ENCODE measurements around the gene SAP30BP. TPM values are rescaled to one million over a fixed set of nuclear protein-coding genes. Genes with fewer than 3 reads are reported as not detected.

The SAP30BP gene
- total and polyA plus RNA-seq, 2 donors (not counting 3 experiments of a cell fraction or from before 2014, with no cell fraction given): 116 to 151 TPM

- H3K36me3 ChIP-seq (ENCODE audit: control insufficient read depth in 2 of 2, extremely low read depth in 1 of 2, insufficient read depth in 2 of 2, low read length in 2 of 2): peaks cover 9 to 20% of the 10 kb centered on the region in 2 experiments
- peaks cover 70% of the 10 kb centered on the region for H3K79me2 ChIP-seq (ENCODE audit: control insufficient read depth, insufficient read depth, low read length)
- H3K9ac ChIP-seq (replicated peaks; ENCODE audit: extremely low read depth, insufficient read depth, low read length): no peak overlapping the region
- no peak overlapping the region for H3K4me3 ChIP-seq (replicated peaks in 1 of 3; ENCODE audit: insufficient read depth in 1 of 3, low read depth in 1 of 3, low read length in 3 of 3)
- dilution Hi-C loops (cut with MboI; ENCODE audit: extremely low pct_ligation_motif_present, low sequenced_read_pairs) (no loop called here), intact Hi-C loops (cut with micrococcal nuclease) (no loop called here)
- peak overlapping the region; percentile 10 for H3K27ac ChIP-seq (ENCODE audit: insufficient read depth, low read depth, low read length)
- no peaks in the 10 kb centered on the region for H4K20me1 ChIP-seq (replicated peaks; ENCODE audit: control insufficient read depth, extremely low read depth, insufficient read depth, low read length)
- ChIA-PET POLR2A (no interaction called here), CTCF (interaction anchor here (3.8 to 8.9 kb wide), 2 partner anchors 11 to 16 kb away, joined by 16 to 88 read pairs; no protein-coding TSS in a partner anchor)
- no peaks in the 10 kb centered on the region for H3K27me3 ChIP-seq (ENCODE audit: control insufficient read depth in 2 of 2, insufficient read depth in 2 of 2, low read length in 2 of 2)
- TF ChIP-seq FOS (IDR thresholded peaks at IDR 0.05; ENCODE audit: borderline replicate concordance, insufficient read depth, low read length) (peak; percentile 10), EZH2 (IDR thresholded peaks at IDR 0.05; ENCODE audit: borderline replicate concordance, low read depth, low read length, severe bottlenecking) (no peak)
- H2AFZ ChIP-seq (ENCODE audit: low read depth, low read length): no peak overlapping the region
- no peaks in the 10 kb centered on the region for H3K9me3 ChIP-seq (replicated peaks; ENCODE audit: control insufficient read depth, insufficient read depth, low read length)
- DNase-seq (ENCODE audit: low read depth, low spot score) (no peak), FAIRE-seq (peak; percentile 69)
- H3K4me1 ChIP-seq (ENCODE audit: control insufficient read depth, extremely low read depth, insufficient read depth, low read length): peaks cover 83% of the 10 kb centered on the region
- BruUV-seq (replicated peaks): no TSS peak
- H3K4me2 ChIP-seq (ENCODE audit: insufficient read depth, low read length): no peak overlapping the region
- H3K9me1 ChIP-seq (replicated peaks; ENCODE audit: control insufficient read depth, extremely low read depth, insufficient read depth, low read length): no peaks in the 10 kb centered on the region
Observed at GRCh38 chr17:75691371-75691791, 24.2 kb downstream of the SAP30BP start.

DNA sequence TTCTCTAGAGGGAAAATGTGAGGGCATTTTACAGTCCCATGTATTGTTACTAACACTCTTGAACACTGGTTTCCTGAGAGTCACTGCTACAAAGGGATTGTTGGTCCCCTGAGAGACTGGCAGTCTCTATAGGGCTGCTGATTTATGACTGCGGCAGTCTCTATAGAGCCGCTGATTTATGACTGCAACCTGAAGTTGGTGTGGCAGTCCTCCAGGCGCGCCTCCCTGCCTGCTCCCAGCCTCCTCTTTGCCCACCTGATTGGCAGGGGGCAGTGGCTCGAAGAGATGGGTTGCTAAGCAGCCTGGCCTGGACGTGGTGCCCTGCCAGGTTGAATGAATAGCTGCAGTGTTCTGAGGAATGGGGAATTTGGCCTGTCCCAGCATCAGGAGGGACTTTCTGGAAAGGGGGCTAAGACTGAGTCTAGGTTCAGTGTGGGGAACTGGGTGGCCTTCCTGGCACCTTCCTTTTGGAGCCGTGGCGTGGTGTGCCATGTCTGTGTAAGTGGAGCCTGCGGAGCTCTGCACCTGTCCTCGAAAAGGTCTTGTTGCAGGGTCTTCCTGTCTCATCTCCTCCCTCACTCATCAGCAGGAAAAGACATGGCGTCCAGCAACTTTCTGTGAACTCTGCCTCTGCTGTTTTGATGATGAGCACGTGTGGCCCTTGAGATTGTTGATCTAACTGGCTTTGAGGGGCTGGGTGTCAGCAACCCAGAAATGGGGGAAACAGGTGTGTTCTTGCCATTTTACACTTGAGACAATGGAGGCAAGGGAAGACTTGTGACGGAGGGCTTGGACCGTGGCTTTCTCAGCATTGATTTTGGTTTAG is 24.9 kb downstream of the SAP30BP start:
- H3K9ac ChIP-seq (replicated peaks; ENCODE audit: extremely low read depth, insufficient read depth, low read length): no peak overlapping the region
- TF ChIP-seq, protein P1, sequence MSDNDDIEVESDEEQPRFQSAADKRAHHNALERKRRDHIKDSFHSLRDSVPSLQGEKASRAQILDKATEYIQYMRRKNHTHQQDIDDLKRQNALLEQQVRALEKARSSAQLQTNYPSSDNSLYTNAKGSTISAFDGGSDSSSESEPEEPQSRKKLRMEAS (IDR thresholded peaks at IDR 0.05; ENCODE audit: insufficient read depth, insufficient read length): no peak
- no peak for TF ChIP-seq EZH2 (IDR thresholded peaks at IDR 0.05; ENCODE audit: borderline replicate concordance, low read depth, low read length, severe bottlenecking)
- no peak for TF ChIP-seq MYC (IDR thresholded peaks at IDR 0.05; ENCODE audit: low read depth, low read length)
- TF ChIP-seq CTCF (IDR thresholded peaks at IDR 0.05; ENCODE audit: extremely low read depth in 1 of 2, insufficient read depth in 1 of 2, low read depth in 1 of 2, low read length in 2 of 2): no peak
- no peak for TF ChIP-seq FOS (IDR thresholded peaks at IDR 0.05; ENCODE audit: borderline replicate concordance, insufficient read depth, low read length)
- TF ChIP-seq POLR2A (IDR thresholded peaks at IDR 0.05; ENCODE audit: low read depth, low read length): no peak
- TF ChIP-seq GATA2 (IDR thresholded peaks at IDR 0.05; ENCODE audit: insufficient read depth, insufficient read length, low read depth, low read length): no peak
- TF ChIP-seq JUN (IDR thresholded peaks at IDR 0.05; ENCODE audit: borderline replicate concordance, insufficient read depth, insufficient read length, low read depth): no peak
- TF ChIP-seq POLR2AphosphoS5 (IDR thresholded peaks at IDR 0.05; ENCODE audit: insufficient read depth, low read depth, low read length): no peak
- no peaks in the 10 kb centered on the region for H4K20me1 ChIP-seq (replicated peaks; ENCODE audit: control insufficient read depth, extremely low read depth, insufficient read depth, low read length)
- dilution Hi-C loops (cut with MboI; ENCODE audit: extremely low pct_ligation_motif_present, low sequenced_read_pairs): no loop called here
- no peak for FAIRE-seq
- ChIA-PET POLR2A (interaction anchor here (0.8 kb wide), 1 partner anchor 15 kb away, joined by 3 read pairs; no protein-coding TSS in a partner anchor), CTCF (interaction anchor here (1.1 to 8.9 kb wide), 7 partner anchors 12 to 59 kb away, joined by 3 to 88 read pairs (median 18); partner anchors contain the start of gene SMIM5)
- H3K79me2 ChIP-seq (ENCODE audit: control insufficient read depth, insufficient read depth, low read length): peaks cover 69% of the 10 kb centered on the region
- H3K36me3 ChIP-seq (ENCODE audit: control insufficient read depth in 2 of 2, extremely low read depth in 1 of 2, insufficient read depth in 2 of 2, low read length in 2 of 2): peaks cover 9 to 20% of the 10 kb centered on the region in 2 experiments
- no peaks in the 10 kb centered on the region for H3K9me1 ChIP-seq (replicated peaks; ENCODE audit: control insufficient read depth, extremely low read depth, insufficient read depth, low read length)
- H2AFZ ChIP-seq (ENCODE audit: low read depth, low read length): no peak overlapping the region
- no peaks in the 10 kb centered on the region for H3K27me3 ChIP-seq (ENCODE audit: control insufficient read depth in 2 of 2, insufficient read depth in 2 of 2, low read length in 2 of 2)
- peaks cover 79% of the 10 kb centered on the region for H3K4me1 ChIP-seq (ENCODE audit: control insufficient read depth, extremely low read depth, insufficient read depth, low read length)
- H3K9me3 ChIP-seq (replicated peaks; ENCODE audit: control insufficient read depth, insufficient read depth, low read length): no peaks in the 10 kb centered on the region
- no peak overlapping the region for H3K4me2 ChIP-seq (ENCODE audit: insufficient read depth, low read length)
- no TSS peak for BruUV-seq (replicated peaks)
- no peak for DNase-seq (ENCODE audit: low read depth, low spot score)
- H3K27ac ChIP-seq (ENCODE audit: insufficient read depth, low read depth, low read length): peak overlapping the region; percentile 80
- intact Hi-C loops (cut with micrococcal nuclease): no loop called here
- no peak overlapping the region for H3K4me3 ChIP-seq (replicated peaks in 1 of 3; ENCODE audit: insufficient read depth in 1 of 3, low read depth in 1 of 3, low read length in 3 of 3)

All from endothelial cell of umbilical vein (primary cell).